Naive thymus-derived CD4-positive, alpha-beta T cell (primary cell): ENCODE data around the gene DDN. TPM values are rescaled to one million over a fixed set of nuclear protein-coding genes. Genes with fewer than 3 reads are reported as not detected.
A peak's percentile ranks its signal among the peaks of the same experiment; 100 is the strongest.

Experiments
- ATAC-seq: fragments of 150-1000 bp; cut with Tn5 transposase; 2 replicates; pipeline ENCODE4 v1.10.0; 2021; ENCODE audit warnings: mild to moderate bottlenecking, moderate library complexity
- CTCF ChIA-PET: fragments of 350-600 bp; sonication (Branson Sonifier 250); formaldehyde crosslinking; loops from one replicate; lab custom pipeline; 2021; ENCODE audit warnings: antibody characterized with exemption; lab: Charles Lee
- POLR2A ChIA-PET: fragments of 350-600 bp; sonication (Branson Sonifier 250); formaldehyde crosslinking; loops from one replicate; lab custom pipeline; 2021; ENCODE audit warnings: antibody characterized with exemption, inconsistent platforms; lab: Charles Lee
- DNase-seq, 9 donors: peaks; one replicate each; pipeline versions ENCODE4 v3.0.0 to v3.0.0-alpha.2; 2020 to 2022; ENCODE audit warnings: mixed read lengths in 1 of 9
- H3K27ac ChIP-seq: one replicate; pipeline ENCODE4 v1.7.0; 2013; ENCODE audit warnings: mild to moderate bottlenecking, low read depth, low read length, moderate library complexity
- H3K27me3 ChIP-seq, 2 donors: one replicate each; pipeline ENCODE4 v1.7.0; 2013; ENCODE audit warnings: low read length in 2 of 2, mild to moderate bottlenecking in 2 of 2, moderate library complexity in 2 of 2; ENCODE audit not compliant: control insufficient read depth in 2 of 2, insufficient read depth in 2 of 2
- H3K36me3 ChIP-seq, 3 experiments: 1 replicate in 2 of 3; 2 replicates in 1 of 3; pipeline ENCODE4 v1.7.0; 2013; ENCODE audit warnings: low read length in 3 of 3, mild to moderate bottlenecking in 3 of 3, moderate library complexity in 1 of 3; ENCODE audit not compliant: insufficient read depth in 3 of 3, control insufficient read depth in 2 of 3
- H3K4me1 ChIP-seq, 2 donors: one replicate each; pipeline ENCODE4 v1.7.0; 2013; ENCODE audit warnings: low read length in 2 of 2, mild to moderate bottlenecking in 2 of 2, moderate library complexity in 1 of 2; ENCODE audit not compliant: control insufficient read depth in 2 of 2, insufficient read depth in 2 of 2
- H3K4me3 ChIP-seq: 2 replicates; pipeline ENCODE4 v1.7.0; 2013; ENCODE audit warnings: mild to moderate bottlenecking, low read length
- H3K9me3 ChIP-seq, 3 experiments: 1 replicate in 2 of 3; 2 replicates in 1 of 3; pipeline ENCODE4 v1.7.0; 2013; ENCODE audit warnings: low read length in 3 of 3; ENCODE audit not compliant: control insufficient read depth in 2 of 3
- H3K27ac Mint-ChIP-seq, 9 donors: one replicate each; pipeline ENCODE4 v1.8.0; 2020 to 2022; ENCODE audit warnings: mixed read lengths in 9 of 9, mild to moderate bottlenecking in 8 of 9, moderate library complexity in 5 of 9, inconsistent platforms in 2 of 9
- H3K27me3 Mint-ChIP-seq, 5 donors: one replicate each; pipeline ENCODE4 v1.8.0; 2021 to 2022; ENCODE audit warnings: mixed read lengths in 5 of 5, mild to moderate bottlenecking in 1 of 5
- H3K36me3 Mint-ChIP-seq, 5 donors: one replicate each; pipeline ENCODE4 v1.8.0; 2020 to 2022; ENCODE audit warnings: mixed read lengths in 5 of 5, mild to moderate bottlenecking in 3 of 5, inconsistent platforms in 1 of 5
- H3K4me1 Mint-ChIP-seq, 7 donors: one replicate each; pipeline ENCODE4 v1.8.0; 2020 to 2022; ENCODE audit warnings: mixed read lengths in 7 of 7, mild to moderate bottlenecking in 3 of 7, inconsistent platforms in 1 of 7
- H3K4me3 Mint-ChIP-seq, 10 donors: one replicate each; pipeline ENCODE4 v1.8.0; 2020 to 2022; ENCODE audit warnings: mild to moderate bottlenecking in 10 of 10, mixed read lengths in 10 of 10, moderate library complexity in 6 of 10, inconsistent platforms in 2 of 10
- H3K9me3 Mint-ChIP-seq, 11 donors: one replicate each; pipeline ENCODE4 v1.8.0; 2020 to 2022; ENCODE audit warnings: mixed read lengths in 11 of 11, mild to moderate bottlenecking in 4 of 11, inconsistent platforms in 1 of 11, moderate library complexity in 1 of 11
- intact Hi-C, 2 donors: fragments of 100-400 bp; cut with micrococcal nuclease; formaldehyde crosslinking; loops; one replicate each; pipeline ENCODE4 v1.15.1; 2023
- polyA plus RNA-seq, 2 donors: library from polyadenylated mRNA; unstranded; fragments of 300-500 nt; fragmentation: Illumina TruSeq; gene quantifications; one replicate each; pipeline ENCODE4 v1.2.3, GENCODE V29; 2021
- total RNA-seq, 6 experiments: library from RNA in 5 of 6; stranded (reverse) in 5 of 6; gene quantifications; 1 replicate in 5 of 6; 2 replicates in 1 of 6; pipeline ENCODE4 v1.2.3 and lab custom pipeline; 2021 to 2026

The DDN gene
- total and polyA plus RNA-seq, 7 experiments from 2014 or later: 0.19 to 0.71 (median 0.27) TPM; not detected in 4

- peaks cover 9 to 20% (median 18%) of the 10 kb centered on the region in 7 donors for H3K4me1 Mint-ChIP-seq
- no peak overlapping the region for H3K27ac Mint-ChIP-seq
- no peaks in the 10 kb centered on the region for H3K9me3 ChIP-seq
- no peak overlapping the region for H3K4me3 Mint-ChIP-seq
- H3K9me3 Mint-ChIP-seq: peaks cover 0 to 1% (median 0%) of the 10 kb centered on the region in 11 donors
- CTCF ChIA-PET: interaction anchor here (0.5 to 1.3 kb wide), 6 partner anchors 12 to 80 kb away, joined by 3 to 4 read pairs (median 3); partner anchors contain the start of gene WNT1
- intact Hi-C loops: no loop called here
- H3K4me1 ChIP-seq: peaks cover 0 to 4% of the 10 kb centered on the region in 2 donors
- POLR2A ChIA-PET: interaction anchor here (1.2 kb wide), 1 partner anchor 8 kb away, joined by 3 read pairs; no protein-coding TSS in a partner anchor
- DNase-seq (no peak), ATAC-seq (no peak)
- H3K36me3 ChIP-seq: no peaks in the 10 kb centered on the region
- no peak overlapping the region for H3K4me3 ChIP-seq
- no peaks in the 10 kb centered on the region for H3K36me3 Mint-ChIP-seq
- H3K27ac ChIP-seq: no peak overlapping the region
- peaks cover 0 to 5% of the 10 kb centered on the region in 2 donors for H3K27me3 ChIP-seq
- H3K27me3 Mint-ChIP-seq: peaks cover 47 to 78% (median 59%) of the 10 kb centered on the region in 5 donors
Measured at GRCh38 chr12:48991247-48992050, 7.7 kb downstream of the DDN start.

GRCh38 chr12:48990552-48990951, 8.6 kb downstream of the DDN start:
- no peak for ATAC-seq
- H3K4me1 ChIP-seq: peaks cover 0 to 4% of the 10 kb centered on the region in 2 donors
- Mint-ChIP-seq H3K27ac (no peak overlapping the region), H3K27me3 (peaks cover 39 to 78% (median 51%) of the 10 kb centered on the region in 5 donors), H3K4me3 (no peak overlapping the region), H3K9me3 (peaks cover 0 to 1% (median 0%) of the 10 kb centered on the region in 11 donors), H3K36me3 (no peaks in the 10 kb centered on the region), H3K4me1 (peaks cover 7 to 18% (median 15%) of the 10 kb centered on the region in 7 donors)
- H3K36me3 ChIP-seq: no peaks in the 10 kb centered on the region
- ChIA-PET POLR2A (interaction anchor here (0.9 kb wide), 1 partner anchor 10 kb away, joined by 3 read pairs; no protein-coding TSS in a partner anchor), CTCF (interaction anchor here (0.5 kb wide), 1 partner anchor 71 kb away, joined by 4 read pairs; no protein-coding TSS in a partner anchor)
- DNase-seq: no peak
- H3K9me3 ChIP-seq: no peaks in the 10 kb centered on the region
- H3K4me3 ChIP-seq: no peak overlapping the region
- intact Hi-C loops: no loop called here
- H3K27me3 ChIP-seq: peaks cover 0 to 5% of the 10 kb centered on the region in 2 donors
- no peak overlapping the region for H3K27ac ChIP-seq

GRCh38 chr12:48988030-48988649, 11.0 kb downstream of the DDN start:
- H3K36me3 ChIP-seq: no peaks in the 10 kb centered on the region
- Mint-ChIP-seq H3K27ac (no peak overlapping the region), H3K27me3 (peaks cover 21 to 79% (median 31%) of the 10 kb centered on the region in 5 donors), H3K4me1 (peaks cover 0 to 12% (median 8%) of the 10 kb centered on the region in 7 donors), H3K9me3 (peaks cover 0 to 1% (median 0%) of the 10 kb centered on the region in 11 donors), H3K4me3 (no peak overlapping the region), H3K36me3 (no peaks in the 10 kb centered on the region)
- peak; percentile 90 for ATAC-seq
- intact Hi-C loops: loop anchor here (1.0 to 5.0 kb wide), 5 partner anchors 8 to 84 kb away; a partner anchor contains a TSS
- no peaks in the 10 kb centered on the region for H3K4me1 ChIP-seq
- H3K27me3 ChIP-seq: no peaks in the 10 kb centered on the region
- no peak overlapping the region for H3K27ac ChIP-seq
- ChIA-PET CTCF (interaction anchor here (0.7 to 2.2 kb wide), 19 partner anchors 9 to 1411 kb away, joined by 3 to 36 read pairs (median 6); partner anchors contain the start of genes ARF3, FKBP11 and WNT1), POLR2A (interaction anchor here (0.6 to 1.6 kb wide), 5 partner anchors 9 to 194 kb away, joined by 3 to 9 read pairs (median 3); no protein-coding TSS in a partner anchor)
- no peak overlapping the region for H3K4me3 ChIP-seq
- DNase-seq: peak in 8 of 9 donors; percentile 45 to 82 (median 60)
- no peaks in the 10 kb centered on the region for H3K9me3 ChIP-seq

DNA sequence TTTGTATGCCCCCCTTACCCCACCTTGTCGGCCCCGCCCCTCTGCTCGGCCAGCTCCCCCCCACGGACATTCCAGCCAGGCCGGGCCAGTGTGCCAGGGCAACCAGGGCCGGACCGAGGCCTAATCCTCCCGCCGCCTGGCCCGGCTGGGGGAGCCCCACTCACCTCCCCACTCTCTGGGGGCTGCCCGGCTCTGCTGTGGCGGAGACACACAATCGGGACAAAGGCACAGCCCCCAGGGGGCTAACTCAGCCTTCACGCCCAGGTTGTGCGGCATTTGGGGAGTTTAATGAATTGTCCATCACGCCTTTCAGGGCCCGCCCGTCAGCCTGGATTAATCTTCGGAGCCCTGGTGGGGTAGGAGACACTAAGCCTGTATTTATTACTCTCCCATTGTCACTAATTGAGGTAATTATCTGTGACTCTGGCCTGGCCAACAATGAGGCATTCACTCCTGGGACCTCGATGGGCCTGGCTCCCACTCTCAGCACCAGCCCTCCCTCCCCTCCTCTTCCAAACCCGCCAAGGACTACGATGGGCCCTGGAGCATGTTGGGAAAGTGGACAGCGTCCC, 12.4 kb downstream of the DDN start:
- Mint-ChIP-seq H3K36me3 (no peaks in the 10 kb centered on the region), H3K27ac (no peak overlapping the region), H3K4me3 (no peak overlapping the region), H3K4me1 (peaks cover 8 to 19% (median 15%) of the 10 kb centered on the region in 7 donors), H3K9me3 (peaks cover 0 to 1% (median 0%) of the 10 kb centered on the region in 11 donors), H3K27me3 (peaks cover 20 to 85% (median 29%) of the 10 kb centered on the region in 5 donors)
- H3K27me3 ChIP-seq: no peaks in the 10 kb centered on the region
- intact Hi-C loops: loop anchor here in 1 of 2 donors (5.0 kb wide), 1 partner anchor 65 kb away; no protein-coding TSS in a partner anchor
- DNase-seq: no peak
- H3K9me3 ChIP-seq: no peaks in the 10 kb centered on the region
- no peaks in the 10 kb centered on the region for H3K36me3 ChIP-seq
- peaks cover 2 to 3% of the 10 kb centered on the region in 2 donors for H3K4me1 ChIP-seq
- H3K27ac ChIP-seq: no peak overlapping the region
- POLR2A ChIA-PET: no interaction called here
- H3K4me3 ChIP-seq: no peak overlapping the region
- ATAC-seq: no peak
- CTCF ChIA-PET: interaction anchor here (1.1 to 2.2 kb wide), 2 partner anchors 9 to 57 kb away, joined by 3 to 36 read pairs; partner anchors contain the start of gene WNT1

DNA sequence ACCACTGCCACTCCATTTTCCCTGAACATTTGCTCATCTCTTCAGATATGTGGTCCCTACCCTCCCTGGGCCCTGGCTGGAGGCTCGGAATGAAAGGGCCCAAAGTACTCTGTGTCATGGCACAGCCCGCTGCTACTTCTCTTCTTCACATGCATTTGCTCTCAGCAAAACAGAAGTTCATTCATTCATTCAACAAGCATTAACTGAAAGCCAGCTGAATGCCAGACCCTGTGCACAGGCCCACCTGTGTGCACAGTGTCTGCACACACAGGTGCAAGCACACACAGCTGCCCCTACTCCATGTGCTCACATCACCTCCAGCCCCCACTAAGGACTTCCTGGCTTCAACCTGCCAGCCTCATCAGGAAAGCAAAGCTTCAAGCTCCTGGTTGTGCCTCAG, 13.3 kb downstream of the DDN start:
- peaks cover 17 to 27% (median 22%) of the 10 kb centered on the region in 7 donors for H3K4me1 Mint-ChIP-seq
- POLR2A ChIA-PET: no interaction called here
- no peak overlapping the region for H3K27ac ChIP-seq
- H3K4me1 ChIP-seq: peaks cover 8 to 12% of the 10 kb centered on the region in 2 donors
- no peak overlapping the region for H3K27ac Mint-ChIP-seq
- intact Hi-C loops: loop anchor here in 1 of 2 donors (5.0 kb wide), 1 partner anchor 64 kb away; no protein-coding TSS in a partner anchor
- H3K27me3 Mint-ChIP-seq: peaks cover 20 to 93% (median 31%) of the 10 kb centered on the region in 5 donors
- H3K4me3 ChIP-seq: no peak overlapping the region
- CTCF ChIA-PET: interaction anchor here (1.1 kb wide), 1 partner anchor 58 kb away, joined by 3 read pairs; no protein-coding TSS in a partner anchor
- no peaks in the 10 kb centered on the region for H3K36me3 ChIP-seq
- H3K4me3 Mint-ChIP-seq: no peak overlapping the region
- no peaks in the 10 kb centered on the region for H3K36me3 Mint-ChIP-seq
- H3K27me3 ChIP-seq: no peaks in the 10 kb centered on the region
- DNase-seq (no peak), ATAC-seq (no peak)
- no peaks in the 10 kb centered on the region for H3K9me3 Mint-ChIP-seq
- H3K9me3 ChIP-seq: no peaks in the 10 kb centered on the region

GRCh38 chr12:48985475-48985897, 13.7 kb downstream of the DDN start:
- Histone ChIP-seq H3K27me3 (no peaks in the 10 kb centered on the region), H3K9me3 (no peaks in the 10 kb centered on the region), H3K4me3 (no peak overlapping the region), H3K27ac (no peak overlapping the region), H3K4me1 (peaks cover 12 to 16% of the 10 kb centered on the region in 2 donors), H3K36me3 (no peaks in the 10 kb centered on the region)
- peaks cover 20 to 31% (median 25%) of the 10 kb centered on the region in 7 donors for H3K4me1 Mint-ChIP-seq
- ChIA-PET POLR2A (no interaction called here), CTCF (interaction anchor here (1.1 kb wide), 1 partner anchor 59 kb away, joined by 3 read pairs; no protein-coding TSS in a partner anchor)
- H3K36me3 Mint-ChIP-seq: no peaks in the 10 kb centered on the region
- no peak overlapping the region for H3K4me3 Mint-ChIP-seq
- intact Hi-C loops: loop anchor here in 1 of 2 donors (5.0 kb wide), 1 partner anchor 63 kb away; no protein-coding TSS in a partner anchor
- peaks cover 18 to 93% (median 29%) of the 10 kb centered on the region in 5 donors for H3K27me3 Mint-ChIP-seq
- ATAC-seq (no peak), DNase-seq (no peak)
- H3K27ac Mint-ChIP-seq: no peak overlapping the region
- H3K9me3 Mint-ChIP-seq: no peaks in the 10 kb centered on the region
